PFSK-1 (cell line): Measurements from ENCODE around the gene PPP1R14B.

Source experiments
- POLR2AphosphoS5 ChIP-seq: IDR thresholded peaks from 2 replicates; pipeline ENCODE4 v1.6.1; 2012; ENCODE audit warnings: low read depth, mild to moderate bottlenecking, control low read depth, low read length, moderate library complexity
- TAF1 ChIP-seq: IDR thresholded peaks from 2 replicates; pipeline ENCODE4 v1.6.1; 2012; ENCODE audit warnings: low read length, control low read depth, borderline replicate concordance; ENCODE audit not compliant: insufficient read depth
- TF ChIP-seq, protein P1 (sequence below), 2 experiments: IDR thresholded peaks; 2 replicates each; pipeline versions ENCODE4 v1.6.1 to v1.8.0; 2011 to 2012; ENCODE audit warnings: low read depth in 2 of 2, low read length in 2 of 2, control low read depth in 1 of 2, inconsistent platforms in 1 of 2, mild to moderate bottlenecking in 1 of 2, moderate library complexity in 1 of 2; ENCODE audit not compliant: insufficient read depth in 1 of 2

DNA sequence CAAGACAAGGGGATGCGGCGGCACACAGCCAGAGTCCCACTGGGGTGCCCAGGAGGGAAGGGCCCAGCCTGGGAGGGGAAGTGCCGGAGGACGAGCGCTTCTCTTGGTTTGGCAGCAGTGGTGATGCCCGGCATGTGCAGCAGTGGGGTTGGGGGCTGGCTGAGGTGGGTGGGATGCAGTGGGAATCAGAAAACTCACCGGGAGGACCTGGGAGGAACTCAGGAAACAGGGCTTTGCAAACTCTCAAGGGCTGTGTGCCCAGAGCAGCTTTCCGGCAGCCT is 37.2 kb downstream of the PPP1R14B start:
- TF ChIP-seq, protein P1, sequence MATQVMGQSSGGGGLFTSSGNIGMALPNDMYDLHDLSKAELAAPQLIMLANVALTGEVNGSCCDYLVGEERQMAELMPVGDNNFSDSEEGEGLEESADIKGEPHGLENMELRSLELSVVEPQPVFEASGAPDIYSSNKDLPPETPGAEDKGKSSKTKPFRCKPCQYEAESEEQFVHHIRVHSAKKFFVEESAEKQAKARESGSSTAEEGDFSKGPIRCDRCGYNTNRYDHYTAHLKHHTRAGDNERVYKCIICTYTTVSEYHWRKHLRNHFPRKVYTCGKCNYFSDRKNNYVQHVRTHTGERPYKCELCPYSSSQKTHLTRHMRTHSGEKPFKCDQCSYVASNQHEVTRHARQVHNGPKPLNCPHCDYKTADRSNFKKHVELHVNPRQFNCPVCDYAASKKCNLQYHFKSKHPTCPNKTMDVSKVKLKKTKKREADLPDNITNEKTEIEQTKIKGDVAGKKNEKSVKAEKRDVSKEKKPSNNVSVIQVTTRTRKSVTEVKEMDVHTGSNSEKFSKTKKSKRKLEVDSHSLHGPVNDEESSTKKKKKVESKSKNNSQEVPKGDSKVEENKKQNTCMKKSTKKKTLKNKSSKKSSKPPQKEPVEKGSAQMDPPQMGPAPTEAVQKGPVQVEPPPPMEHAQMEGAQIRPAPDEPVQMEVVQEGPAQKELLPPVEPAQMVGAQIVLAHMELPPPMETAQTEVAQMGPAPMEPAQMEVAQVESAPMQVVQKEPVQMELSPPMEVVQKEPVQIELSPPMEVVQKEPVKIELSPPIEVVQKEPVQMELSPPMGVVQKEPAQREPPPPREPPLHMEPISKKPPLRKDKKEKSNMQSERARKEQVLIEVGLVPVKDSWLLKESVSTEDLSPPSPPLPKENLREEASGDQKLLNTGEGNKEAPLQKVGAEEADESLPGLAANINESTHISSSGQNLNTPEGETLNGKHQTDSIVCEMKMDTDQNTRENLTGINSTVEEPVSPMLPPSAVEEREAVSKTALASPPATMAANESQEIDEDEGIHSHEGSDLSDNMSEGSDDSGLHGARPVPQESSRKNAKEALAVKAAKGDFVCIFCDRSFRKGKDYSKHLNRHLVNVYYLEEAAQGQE (IDR thresholded peaks at IDR 0.05; ENCODE audit: insufficient read depth in 1 of 2, low read depth in 2 of 2, low read length in 2 of 2) = no peak
- no peak for TF ChIP-seq TAF1
- TF ChIP-seq POLR2AphosphoS5 = no peak
